ENCODE measurements around the gene EXOC5. TPM values are rescaled to one million over a fixed set of nuclear protein-coding genes. Genes with fewer than 3 reads are reported as not detected.
"Not testable (repeated sequence)": the region's sequence is repeated elsewhere in the genome, so short reads cannot be mapped to it uniquely, and the experiment has no call there.

EXOC5 gene
- total RNA-seq, 2 donors from 2014 or later: 59.0 to 67.6 TPM

GRCh38 chr14:57275023-57275664 is 6.4 kb upstream of the EXOC5 start:
- ATAC-seq (replicated peaks): peak; percentile 74
- no peak overlapping the region for H3K4me3 Mint-ChIP-seq
- H3K4me1 Mint-ChIP-seq: peaks cover 39% of the 10 kb centered on the region
- no peaks in the 10 kb centered on the region for H3K9me3 Mint-ChIP-seq
- no peaks in the 10 kb centered on the region for H3K27me3 Mint-ChIP-seq
- H3K27ac Mint-ChIP-seq: peak overlapping the region; percentile 73
- peaks cover 46% of the 10 kb centered on the region for H3K36me3 Mint-ChIP-seq (ENCODE audit: low read depth)

GRCh38 chr14:57274551-57274950 is 5.8 kb upstream of the EXOC5 start:
- peaks cover 44% of the 10 kb centered on the region for H3K36me3 Mint-ChIP-seq (ENCODE audit: low read depth)
- no peak for ATAC-seq (replicated peaks)
- H3K4me1 Mint-ChIP-seq: peaks cover 41% of the 10 kb centered on the region
- no peaks in the 10 kb centered on the region for H3K9me3 Mint-ChIP-seq
- H3K27me3 Mint-ChIP-seq: no peaks in the 10 kb centered on the region
- no peak overlapping the region for H3K4me3 Mint-ChIP-seq
- peak overlapping the region; percentile 73 for H3K27ac Mint-ChIP-seq

- no peaks in the 10 kb centered on the region for H3K27me3 Mint-ChIP-seq
- H3K4me1 Mint-ChIP-seq: peaks cover 38% of the 10 kb centered on the region
- H3K36me3 Mint-ChIP-seq (ENCODE audit: low read depth): peaks cover 48% of the 10 kb centered on the region
- H3K9me3 Mint-ChIP-seq: no peaks in the 10 kb centered on the region
- H3K4me3 Mint-ChIP-seq: no peak overlapping the region
- ATAC-seq (replicated peaks): no peak
- H3K27ac Mint-ChIP-seq: no peak overlapping the region
Measured at GRCh38 chr14:57273236-57273635, 4.5 kb upstream of the EXOC5 start.

- peaks cover 22% of the 10 kb centered on the region for H3K36me3 Mint-ChIP-seq (ENCODE audit: low read depth)
- H3K9me3 Mint-ChIP-seq: no peaks in the 10 kb centered on the region
- ATAC-seq (replicated peaks): no peak
- H3K4me1 Mint-ChIP-seq: peaks cover 37% of the 10 kb centered on the region
- H3K27ac Mint-ChIP-seq: no peak overlapping the region
- no peaks in the 10 kb centered on the region for H3K27me3 Mint-ChIP-seq
- H3K4me3 Mint-ChIP-seq: no peak overlapping the region
Measured at GRCh38 chr14:57266065-57266464, 2.6 kb downstream of the EXOC5 start.

GRCh38 chr14:57262117-57262516 is 6.6 kb downstream of the EXOC5 start:
- peaks cover 32% of the 10 kb centered on the region for H3K4me1 Mint-ChIP-seq
- no peaks in the 10 kb centered on the region for H3K27me3 Mint-ChIP-seq
- peak overlapping the region; percentile 59 for H3K27ac Mint-ChIP-seq
- H3K36me3 Mint-ChIP-seq (ENCODE audit: low read depth): peaks cover 31% of the 10 kb centered on the region
- no peak for ATAC-seq (replicated peaks)
- peaks cover 3% of the 10 kb centered on the region for H3K9me3 Mint-ChIP-seq
- no peak overlapping the region for H3K4me3 Mint-ChIP-seq

GRCh38 chr14:57261604-57262003 is 7.1 kb downstream of the EXOC5 start:
- peak overlapping the region; percentile 59 for H3K27ac Mint-ChIP-seq
- ATAC-seq (replicated peaks): no peak
- H3K4me3 Mint-ChIP-seq: no peak overlapping the region
- H3K27me3 Mint-ChIP-seq: no peaks in the 10 kb centered on the region
- H3K9me3 Mint-ChIP-seq: peaks cover 3% of the 10 kb centered on the region
- H3K36me3 Mint-ChIP-seq (ENCODE audit: low read depth): peaks cover 35% of the 10 kb centered on the region
- H3K4me1 Mint-ChIP-seq: peaks cover 32% of the 10 kb centered on the region

- Mint-ChIP-seq H3K4me1 (peaks cover 35% of the 10 kb centered on the region), H3K27ac (no peak overlapping the region), H3K4me3 (no peak overlapping the region), H3K27me3 (no peaks in the 10 kb centered on the region), H3K36me3 (ENCODE audit: low read depth) (peaks cover 40% of the 10 kb centered on the region), H3K9me3 (peaks cover 3% of the 10 kb centered on the region)
- no peak for ATAC-seq (replicated peaks)
Measured at GRCh38 chr14:57259672-57260071, 9.0 kb downstream of the EXOC5 start.

- not testable (repeated sequence) for H3K4me3 Mint-ChIP-seq; H3K27me3 Mint-ChIP-seq; ATAC-seq (replicated peaks); H3K27ac Mint-ChIP-seq; H3K9me3 Mint-ChIP-seq
- Mint-ChIP-seq H3K4me1 (peaks cover 26% of the 10 kb centered on the region), H3K36me3 (ENCODE audit: low read depth) (peaks cover 36% of the 10 kb centered on the region)
Measured at GRCh38 chr14:57258221-57258620, 10.5 kb downstream of the EXOC5 start.

- ATAC-seq (replicated peaks): no peak
- Mint-ChIP-seq H3K27me3 (no peaks in the 10 kb centered on the region), H3K27ac (no peak overlapping the region), H3K9me3 (peaks cover 3% of the 10 kb centered on the region), H3K4me3 (no peak overlapping the region), H3K36me3 (ENCODE audit: low read depth) (peaks cover 36% of the 10 kb centered on the region), H3K4me1 (peaks cover 26% of the 10 kb centered on the region)
Measured at GRCh38 chr14:57254884-57255283, 13.8 kb downstream of the EXOC5 start.

GRCh38 chr14:57246933-57247657 is 21.6 kb downstream of the EXOC5 start:
- H3K27me3 Mint-ChIP-seq: no peaks in the 10 kb centered on the region
- no peak for ATAC-seq (replicated peaks)
- H3K9me3 Mint-ChIP-seq: no peaks in the 10 kb centered on the region
- peaks cover 45% of the 10 kb centered on the region for H3K36me3 Mint-ChIP-seq (ENCODE audit: low read depth)
- H3K4me3 Mint-ChIP-seq: no peak overlapping the region
- H3K27ac Mint-ChIP-seq: no peak overlapping the region
- H3K4me1 Mint-ChIP-seq: peaks cover 8% of the 10 kb centered on the region

GRCh38 chr14:57245941-57246340 is 22.8 kb downstream of the EXOC5 start:
- H3K4me3 Mint-ChIP-seq: no peak overlapping the region
- no peak for ATAC-seq (replicated peaks)
- H3K36me3 Mint-ChIP-seq (ENCODE audit: low read depth): peaks cover 55% of the 10 kb centered on the region
- H3K27ac Mint-ChIP-seq: peak overlapping the region; percentile 50
- H3K9me3 Mint-ChIP-seq: no peaks in the 10 kb centered on the region
- H3K4me1 Mint-ChIP-seq: peaks cover 5% of the 10 kb centered on the region
- H3K27me3 Mint-ChIP-seq: no peaks in the 10 kb centered on the region

- Mint-ChIP-seq H3K9me3 (no peaks in the 10 kb centered on the region), H3K4me3 (no peak overlapping the region), H3K4me1 (no peaks in the 10 kb centered on the region), H3K36me3 (ENCODE audit: low read depth) (peaks cover 65% of the 10 kb centered on the region), H3K27ac (no peak overlapping the region), H3K27me3 (no peaks in the 10 kb centered on the region)
- no peak for ATAC-seq (replicated peaks)
Measured at GRCh38 chr14:57244106-57244505, 24.6 kb downstream of the EXOC5 start.

- no peak overlapping the region for H3K27ac Mint-ChIP-seq
- no peak overlapping the region for H3K4me3 Mint-ChIP-seq
- H3K27me3 Mint-ChIP-seq: no peaks in the 10 kb centered on the region
- ATAC-seq (replicated peaks): no peak
- no peaks in the 10 kb centered on the region for H3K4me1 Mint-ChIP-seq
- H3K9me3 Mint-ChIP-seq: no peaks in the 10 kb centered on the region
- peaks cover 73% of the 10 kb centered on the region for H3K36me3 Mint-ChIP-seq (ENCODE audit: low read depth)
Measured at GRCh38 chr14:57243320-57243719, 25.4 kb downstream of the EXOC5 start.

- H3K36me3 Mint-ChIP-seq (ENCODE audit: low read depth): peaks cover 77% of the 10 kb centered on the region
- not testable (repeated sequence) for H3K4me1 Mint-ChIP-seq; ATAC-seq (replicated peaks); H3K27me3 Mint-ChIP-seq; H3K9me3 Mint-ChIP-seq; H3K27ac Mint-ChIP-seq; H3K4me3 Mint-ChIP-seq
Measured at GRCh38 chr14:57240115-57240514, 28.6 kb downstream of the EXOC5 start.

GRCh38 chr14:57232006-57232405 is 36.7 kb downstream of the EXOC5 start:
- peaks cover 91% of the 10 kb centered on the region for H3K36me3 Mint-ChIP-seq (ENCODE audit: low read depth)
- ATAC-seq (replicated peaks): no peak
- no peak overlapping the region for H3K4me3 Mint-ChIP-seq
- no peaks in the 10 kb centered on the region for H3K9me3 Mint-ChIP-seq
- no peaks in the 10 kb centered on the region for H3K27me3 Mint-ChIP-seq
- H3K4me1 Mint-ChIP-seq: peaks cover under 1% of the 10 kb centered on the region
- no peak overlapping the region for H3K27ac Mint-ChIP-seq

Data from activated T-helper 17 cell treated with anti-CD3 and anti-CD28 coated beads, Interleukin-2, amount 50 U/mL, for 72 hours (primary cell).